Measurements from ENCODE around the gene TGFA. TPM values are rescaled to one million over a fixed set of nuclear protein-coding genes. Genes with fewer than 3 reads are reported as not detected.

Gene TGFA
- total and polyA plus RNA-seq, 10 of the 15 experiments (the other 5 are each of a cell fraction or from before 2014, with no cell fraction given), result 0.03 to 0.23 TPM; not detected in 8

- Histone ChIP-seq H3K9me3 (replicated peaks; ENCODE audit: control insufficient read depth, insufficient read depth, low read length) (no peaks in the 10 kb centered on the region), H3K4me1 (ENCODE audit: control insufficient read depth, insufficient read depth, low read length) (no peaks in the 10 kb centered on the region), H3K27me3 (replicated peaks in 1 of 2; ENCODE audit: control insufficient read depth in 2 of 2, insufficient read depth in 2 of 2, low read length in 1 of 2) (peaks cover 0 to 4% of the 10 kb centered on the region in 2 experiments; a peak in 2 of 4 replicates), H3K4me2 (ENCODE audit: control insufficient read depth, insufficient read depth) (no peak overlapping the region), H3K4me3 (no peak overlapping the region), H3K36me3 (ENCODE audit: control insufficient read depth in 2 of 2, insufficient read depth in 2 of 2, low read length in 1 of 2) (no peaks in the 10 kb centered on the region), H3K79me2 (ENCODE audit: control insufficient read depth, insufficient read depth, low read length) (no peaks in the 10 kb centered on the region), H4K20me1 (ENCODE audit: control insufficient read depth, insufficient read depth) (no peaks in the 10 kb centered on the region), H2AFZ (ENCODE audit: control insufficient read depth, low read depth, low read length) (no peak overlapping the region), H3K9ac (ENCODE audit: control insufficient read depth, insufficient read depth, low read length) (no peak overlapping the region), H3K27ac (ENCODE audit: control insufficient read depth, insufficient read depth) (no peak overlapping the region)
- DNase-seq (ENCODE audit: low read depth, low spot score) (no peak), ATAC-seq (no peak), FAIRE-seq (no peak)
- no TSS peak for BruUV-seq (replicated peaks)
- intact Hi-C loops (cut with micrococcal nuclease; ENCODE audit: unreplicated experiment) (no loop called here), in situ Hi-C loops (cut with MboI) (no loop called here)
- ChIA-PET POLR2A (interaction anchor here (0.7 kb wide), 1 partner anchor 136 kb away, joined by 3 read pairs; no protein-coding TSS in a partner anchor), SMC1A (ENCODE audit: uncharacterized antibody, unreplicated experiment) (interaction anchor here (0.6 to 1.2 kb wide), 2 partner anchors 28 to 170 kb away, joined by 3 read pairs; no protein-coding TSS in a partner anchor), CTCF (interaction anchor here (1.3 kb wide), 1 partner anchor 170 kb away, joined by 3 read pairs; no protein-coding TSS in a partner anchor), RAD21 (ENCODE audit: unreplicated experiment) (no interaction called here)
- 0% methylated on average over 1 of the region's 1 CpG for WGBS (ENCODE audit: insufficient coverage, insufficient replicate concordance, low lambda C conversion rate, missing lambda C conversion rate)
- no peak for TF ChIP-seq MLLT1 (IDR thresholded peaks at IDR 0.05)
- no peak for TF ChIP-seq NR2F1 (conservative IDR thresholded peaks at IDR 0.05)
- no peak for TF ChIP-seq JUNB (IDR thresholded peaks at IDR 0.05)
- TF ChIP-seq STAT3 (IDR thresholded peaks at IDR 0.05; ENCODE audit: low read depth, low read length), result no peak
- no peak for TF ChIP-seq ATF2 (IDR thresholded peaks at IDR 0.05; ENCODE audit: low read length)
- TF ChIP-seq PAX8 (IDR thresholded peaks at IDR 0.05), result no peak
- no peak for TF ChIP-seq GABPA (IDR thresholded peaks at IDR 0.05; ENCODE audit: low read depth)
- TF ChIP-seq ZBTB40 (IDR thresholded peaks at IDR 0.05; ENCODE audit: borderline replicate concordance), result no peak
- no peak for TF ChIP-seq RFX5 (IDR thresholded peaks at IDR 0.05; ENCODE audit: low read depth, low read length)
- no peak for TF ChIP-seq NKRF (conservative IDR thresholded peaks at IDR 0.05)
- no peak for TF ChIP-seq ZBTB11 (CRISPR knock-in tag; IDR thresholded peaks at IDR 0.05)
Observed at GRCh38 chr2:70474256-70474848, 79.3 kb downstream of the TGFA start.
